Hepatocyte (in vitro differentiated cells): ENCODE results near the gene MEGF11. TPM values are rescaled to one million over a fixed set of nuclear protein-coding genes. Genes with fewer than 3 reads are reported as not detected.

ENCODE experiments used
- DNase-seq: peaks from one replicate; pipeline ENCODE4 v3.0.0-alpha.2; 2016; ENCODE audit warnings: low spot score
- H2AFZ ChIP-seq: fragments of 200-600 bp; sonication (generic); 2 replicates; pipeline ENCODE4 v1.6.0; 2016; ENCODE audit warnings: antibody characterized with exemption, mild to moderate bottlenecking
- H3K27ac ChIP-seq: fragments of 200-600 bp; sonication (generic); 2 replicates; pipeline ENCODE4 v1.5.1; 2016; ENCODE audit warnings: mild to moderate bottlenecking
- H3K27me3 ChIP-seq: fragments of 200-600 bp; sonication (generic); 2 replicates; pipeline ENCODE4 v1.6.1; 2016
- H3K36me3 ChIP-seq: fragments of 200-600 bp; sonication (generic); replicated peaks from 2 replicates; pipeline ENCODE4 v1.5.1; 2016; ENCODE audit warnings: low read depth; ENCODE audit not compliant: insufficient read depth
- H3K4me1 ChIP-seq: fragments of 200-600 bp; sonication (generic); 2 replicates; pipeline ENCODE4 v1.5.1; 2016; ENCODE audit warnings: mild to moderate bottlenecking, moderate library complexity; ENCODE audit not compliant: insufficient read depth
- H3K4me2 ChIP-seq: fragments of 200-600 bp; sonication (generic); 2 replicates; pipeline ENCODE4 v1.6.0; 2016
- H3K4me3 ChIP-seq: fragments of 200-600 bp; sonication (generic); 2 replicates; pipeline ENCODE4 v1.5.1; 2016; ENCODE audit warnings: mild to moderate bottlenecking
- H3K79me2 ChIP-seq: fragments of 200-600 bp; sonication (generic); 2 replicates; pipeline ENCODE4 v1.6.0; 2017; ENCODE audit warnings: mild to moderate bottlenecking
- H3K9me2 ChIP-seq: fragments of 200-600 bp; sonication (generic); replicated peaks from 2 replicates; pipeline ENCODE4 v1.6.0; 2017; ENCODE audit warnings: mild to moderate bottlenecking; ENCODE audit not compliant: insufficient read depth
- H3K9me3 ChIP-seq: fragments of 200-600 bp; sonication (generic); 2 replicates; pipeline ENCODE4 v1.5.1; 2016; ENCODE audit warnings: low read depth, mild to moderate bottlenecking
- H4K20me1 ChIP-seq: fragments of 200-600 bp; sonication (generic); 2 replicates; pipeline ENCODE4 v1.6.0; 2016; ENCODE audit warnings: mild to moderate bottlenecking; ENCODE audit not compliant: insufficient read depth, poor library complexity, severe bottlenecking
- EZH2 ChIP-seq: fragments of 200-600 bp; sonication (generic); IDR thresholded peaks from 2 replicates; pipeline ENCODE4 v1.6.1; 2016; ENCODE audit warnings: antibody characterized with exemption, mild to moderate bottlenecking, borderline replicate concordance
- EZH2phosphoT487 ChIP-seq: fragments of 200-600 bp; sonication (generic); IDR thresholded peaks from one replicate; pipeline ENCODE4 v1.6.1; 2018; ENCODE audit warnings: antibody characterized with exemption, mild to moderate bottlenecking, low read depth, moderate library complexity; ENCODE audit not compliant: unreplicated experiment, severe bottlenecking
- WGBS: methylation state at CpG from one replicate; pipeline ENCODE4 v1.1.6; 2016; ENCODE audit warnings: low lambda C conversion rate; ENCODE audit errors: missing lambda C conversion rate; 5-methylcytosine and 5-hydroxymethylcytosine counted together
- polyA plus RNA-seq: library from polyadenylated mRNA; unstranded; fragments of >200 nt; fragmentation: Nextera tagmentation; extraction: Ambion mirVana; gene quantifications from 2 replicates; pipeline ENCODE4 v1.2.1, GENCODE V29; 2016
- total RNA-seq: library from RNA; depleted of rRNA; stranded (reverse); fragments of >200 nt; gene quantifications from 2 replicates; pipeline ENCODE4 v1.2.3, GENCODE V29; 2014
- TF ChIP-seq, protein P1 (sequence below): fragments of 200-600 bp; sonication (generic); IDR thresholded peaks from 2 replicates; pipeline ENCODE4 v1.5.1; 2016; ENCODE audit warnings: antibody characterized with exemption, mild to moderate bottlenecking; ENCODE audit not compliant: poor library complexity

Gene MEGF11
- total and polyA plus RNA-seq, 2 experiments from 2014 or later = 0.07 to 0.25 TPM

DNA sequence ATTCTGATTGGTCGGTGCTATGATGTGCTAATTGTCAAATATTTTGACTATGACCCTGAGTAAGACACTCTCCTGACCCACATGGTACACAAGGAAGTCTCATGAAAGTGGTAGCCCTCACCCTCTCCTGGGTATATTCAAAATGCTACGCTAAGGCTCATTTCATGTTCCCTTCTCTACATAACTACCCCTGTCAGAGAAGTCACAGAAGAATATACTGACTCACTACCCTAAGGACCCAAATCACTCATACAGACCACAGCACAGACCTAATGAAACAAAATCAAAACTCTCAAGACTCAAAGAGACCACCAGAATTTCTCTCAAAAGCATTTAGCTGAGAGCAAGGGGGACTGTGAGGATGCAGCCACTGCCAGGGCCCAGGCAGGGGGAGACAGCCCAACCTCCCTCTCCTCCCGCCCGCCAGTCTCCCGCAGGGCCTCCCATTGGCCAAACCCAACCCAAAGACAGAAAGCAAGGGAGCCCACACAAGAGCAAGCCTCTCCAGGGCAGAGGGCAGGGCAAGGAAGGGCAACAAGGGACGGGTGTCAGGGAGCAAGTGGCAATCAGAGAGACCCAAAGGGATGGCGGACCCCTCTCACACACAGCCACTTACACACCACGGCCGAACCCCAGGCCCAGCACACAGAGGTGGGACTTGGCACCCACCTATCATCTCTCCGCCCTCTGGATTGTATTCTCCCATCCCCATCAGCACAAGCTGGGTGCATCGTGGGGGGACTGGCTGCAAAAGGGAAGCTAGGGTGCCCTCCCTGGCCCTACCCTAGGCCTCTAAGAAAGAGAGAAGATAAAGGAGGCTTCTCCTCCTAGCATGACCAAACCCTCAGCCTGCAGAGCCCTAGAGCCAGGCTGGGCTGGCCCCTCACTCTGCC, 41.6 kb downstream of the MEGF11 start:
- no peak for TF ChIP-seq EZH2
- no peak for TF ChIP-seq EZH2phosphoT487
- TF ChIP-seq, protein P1, sequence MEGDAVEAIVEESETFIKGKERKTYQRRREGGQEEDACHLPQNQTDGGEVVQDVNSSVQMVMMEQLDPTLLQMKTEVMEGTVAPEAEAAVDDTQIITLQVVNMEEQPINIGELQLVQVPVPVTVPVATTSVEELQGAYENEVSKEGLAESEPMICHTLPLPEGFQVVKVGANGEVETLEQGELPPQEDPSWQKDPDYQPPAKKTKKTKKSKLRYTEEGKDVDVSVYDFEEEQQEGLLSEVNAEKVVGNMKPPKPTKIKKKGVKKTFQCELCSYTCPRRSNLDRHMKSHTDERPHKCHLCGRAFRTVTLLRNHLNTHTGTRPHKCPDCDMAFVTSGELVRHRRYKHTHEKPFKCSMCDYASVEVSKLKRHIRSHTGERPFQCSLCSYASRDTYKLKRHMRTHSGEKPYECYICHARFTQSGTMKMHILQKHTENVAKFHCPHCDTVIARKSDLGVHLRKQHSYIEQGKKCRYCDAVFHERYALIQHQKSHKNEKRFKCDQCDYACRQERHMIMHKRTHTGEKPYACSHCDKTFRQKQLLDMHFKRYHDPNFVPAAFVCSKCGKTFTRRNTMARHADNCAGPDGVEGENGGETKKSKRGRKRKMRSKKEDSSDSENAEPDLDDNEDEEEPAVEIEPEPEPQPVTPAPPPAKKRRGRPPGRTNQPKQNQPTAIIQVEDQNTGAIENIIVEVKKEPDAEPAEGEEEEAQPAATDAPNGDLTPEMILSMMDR = no peak
- Histone ChIP-seq H3K79me2 (no peaks in the 10 kb centered on the region), H3K4me2 (no peak overlapping the region), H3K4me3 (no peak overlapping the region), H3K9me2 (no peaks in the 10 kb centered on the region), H4K20me1 (no peaks in the 10 kb centered on the region), H3K27me3 (no peaks in the 10 kb centered on the region), H3K27ac (no peak overlapping the region), H3K9me3 (no peaks in the 10 kb centered on the region), H2AFZ (no peak overlapping the region), H3K4me1 (no peaks in the 10 kb centered on the region), H3K36me3 (no peaks in the 10 kb centered on the region)
- WGBS = 86% methylated on average over 11 of the region's 11 CpGs
- no peak for DNase-seq

DNA sequence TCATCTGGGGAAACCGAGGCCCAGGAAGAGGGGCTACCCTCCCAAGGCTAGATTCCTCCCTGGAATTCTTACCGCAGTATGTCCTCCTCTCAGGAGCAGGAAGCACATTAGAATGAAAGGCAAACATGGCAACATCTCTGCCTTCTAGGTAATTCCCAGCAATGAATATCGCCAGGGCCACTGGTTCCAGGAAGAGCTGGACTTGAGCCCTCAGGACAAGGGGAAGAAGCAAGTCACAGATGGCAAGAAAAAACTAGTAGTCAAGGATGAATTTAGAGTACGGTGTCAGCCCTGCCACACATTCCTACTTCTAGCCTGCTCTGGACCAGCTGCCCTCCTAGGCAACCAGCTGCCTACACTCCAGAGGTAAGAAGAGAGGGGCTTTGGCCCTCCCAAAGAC, 42.9 kb downstream of the MEGF11 start:
- H3K4me3 ChIP-seq = no peak overlapping the region
- H3K9me2 ChIP-seq = no peaks in the 10 kb centered on the region
- no peaks in the 10 kb centered on the region for H3K9me3 ChIP-seq
- H3K27ac ChIP-seq = no peak overlapping the region
- no peak overlapping the region for H2AFZ ChIP-seq
- TF ChIP-seq, protein P1 = no peak
- TF ChIP-seq EZH2phosphoT487 (no peak), EZH2 (no peak)
- no peaks in the 10 kb centered on the region for H3K36me3 ChIP-seq
- DNase-seq = no peak
- H3K79me2 ChIP-seq = no peaks in the 10 kb centered on the region
- no peaks in the 10 kb centered on the region for H4K20me1 ChIP-seq
- H3K4me2 ChIP-seq = no peak overlapping the region
- WGBS = 95% methylated on average over 4 of the region's 4 CpGs
- no peaks in the 10 kb centered on the region for H3K4me1 ChIP-seq
- H3K27me3 ChIP-seq = no peaks in the 10 kb centered on the region

DNA sequence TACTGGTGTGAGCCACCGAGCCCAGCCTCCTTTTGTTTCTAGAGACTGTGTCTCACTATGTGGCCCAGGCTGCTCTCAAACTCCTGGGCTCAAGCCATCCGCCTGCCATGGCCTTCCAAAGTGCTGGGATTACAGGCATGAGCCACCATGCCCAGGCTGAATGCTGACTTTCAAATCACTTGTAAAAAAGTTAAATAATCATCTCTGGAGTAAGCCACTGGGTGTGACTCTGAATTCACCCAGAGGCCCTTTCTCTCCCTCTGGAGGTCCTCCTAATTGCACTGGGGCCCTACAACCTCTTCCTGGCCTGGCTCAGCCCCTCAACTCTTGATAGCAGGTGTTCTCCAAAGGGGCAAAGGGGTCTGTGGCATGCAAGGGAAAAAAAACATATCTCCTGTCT, 54.8 kb downstream of the MEGF11 start:
- TF ChIP-seq EZH2phosphoT487 (no peak), EZH2 (no peak)
- TF ChIP-seq, protein P1 = no peak

More for the DNA sequence above, 54.8 kb downstream of the MEGF11 start:
- no peaks in the 10 kb centered on the region for H3K27me3 ChIP-seq
- no peak overlapping the region for H3K4me3 ChIP-seq
- no peak overlapping the region for H2AFZ ChIP-seq
- H3K36me3 ChIP-seq = no peaks in the 10 kb centered on the region
- WGBS = 95% methylated on average over 2 of the region's 2 CpGs
- H3K9me3 ChIP-seq = no peaks in the 10 kb centered on the region
- no peaks in the 10 kb centered on the region for H3K9me2 ChIP-seq
- peaks cover 3% of the 10 kb centered on the region for H3K4me1 ChIP-seq
- no peak for DNase-seq
- H4K20me1 ChIP-seq = no peaks in the 10 kb centered on the region
- no peak overlapping the region for H3K4me2 ChIP-seq
- H3K27ac ChIP-seq = no peak overlapping the region
- no peaks in the 10 kb centered on the region for H3K79me2 ChIP-seq
